ENCODE results near the gene GNAI1.

Gene GNAI1

GRCh38 chr7:80216996-80217842 is 82.6 kb downstream of the GNAI1 start:
- DNase-seq: no peak

DNA sequence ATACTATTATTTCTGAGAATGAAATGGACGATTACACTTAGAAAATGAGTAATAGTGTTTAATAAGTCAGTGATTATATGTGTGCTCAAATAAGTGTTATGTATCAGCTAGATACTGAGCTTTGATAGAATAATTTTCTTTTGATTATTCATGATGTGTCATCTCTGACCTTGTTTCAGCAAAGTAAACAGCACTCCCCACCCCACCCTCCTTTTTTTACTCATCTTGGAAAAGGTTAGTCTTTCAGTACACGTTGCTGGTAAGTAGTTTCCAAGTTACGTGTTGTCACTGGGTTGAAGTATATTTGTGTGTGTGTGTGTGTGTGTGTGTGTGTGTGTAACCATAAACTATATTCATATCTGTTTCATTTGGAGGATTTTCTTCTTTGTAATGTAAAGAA is 84.1 kb downstream of the GNAI1 start:
- DNase-seq: no peak

DNA sequence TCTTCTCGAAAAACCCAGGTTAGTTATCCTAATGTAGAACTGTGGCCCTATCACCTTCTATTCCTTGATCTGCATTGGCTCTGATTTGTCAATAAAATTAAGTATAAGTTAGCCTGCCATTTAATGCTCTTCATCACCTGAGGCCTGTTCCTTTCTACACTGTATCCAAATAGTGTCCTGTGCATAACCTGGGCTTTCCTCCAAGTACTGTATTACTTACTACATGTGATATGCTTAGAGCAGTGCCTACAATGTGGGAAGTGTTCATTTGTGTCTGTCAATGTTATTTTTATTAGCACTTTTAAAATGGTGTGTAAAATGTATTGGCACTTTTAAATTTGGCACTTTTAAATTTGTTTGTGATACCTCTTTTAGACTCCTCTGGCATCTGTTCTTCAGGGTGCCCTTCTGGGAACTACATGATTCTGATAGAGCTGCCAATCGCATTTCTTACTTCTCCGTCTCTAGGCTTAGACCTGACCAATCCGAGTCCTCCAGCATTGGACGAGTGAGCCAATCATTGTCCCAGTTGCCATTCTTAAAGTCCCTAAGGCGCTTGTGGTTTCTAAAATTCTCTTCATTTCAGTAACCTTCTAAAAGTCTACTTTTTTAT is 85.5 kb downstream of the GNAI1 start:
- DNase-seq: no peak

- no peak for DNase-seq
Measured at GRCh38 chr7:80224415-80224814, 89.8 kb downstream of the GNAI1 start.

- no peak for DNase-seq
Measured at GRCh38 chr7:80225361-80225760, 90.7 kb downstream of the GNAI1 start.

DNA sequence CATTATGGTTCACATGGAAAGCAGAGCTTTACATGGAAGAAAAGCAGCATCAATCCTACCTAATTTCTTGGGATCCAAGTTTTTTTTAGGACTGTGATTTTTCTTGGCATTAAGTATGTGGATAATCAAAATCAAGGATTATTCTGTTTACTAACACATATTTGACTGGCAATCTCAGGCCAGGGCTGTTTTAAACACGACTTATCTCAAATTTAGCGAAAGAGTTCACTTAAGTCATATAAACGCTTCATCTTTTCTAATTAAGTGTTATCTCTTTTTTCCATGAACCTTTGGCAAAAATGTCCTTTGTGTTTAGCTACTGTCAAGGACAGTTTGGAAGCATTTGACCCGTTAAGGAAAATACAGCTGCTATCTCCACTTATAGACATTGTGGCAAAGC is 92.0 kb downstream of the GNAI1 start:
- no peak for DNase-seq

GRCh38 chr7:80230327-80230726 is 95.7 kb downstream of the GNAI1 start:
- DNase-seq: no peak

- no peak for DNase-seq
Measured at GRCh38 chr7:80231707-80232106, 97.1 kb downstream of the GNAI1 start.

- no peak for DNase-seq
Measured at GRCh38 chr7:80232979-80233724, 98.5 kb downstream of the GNAI1 start.

GRCh38 chr7:80235334-80235733 is 100.7 kb downstream of the GNAI1 start:
- DNase-seq: no peak

DNA sequence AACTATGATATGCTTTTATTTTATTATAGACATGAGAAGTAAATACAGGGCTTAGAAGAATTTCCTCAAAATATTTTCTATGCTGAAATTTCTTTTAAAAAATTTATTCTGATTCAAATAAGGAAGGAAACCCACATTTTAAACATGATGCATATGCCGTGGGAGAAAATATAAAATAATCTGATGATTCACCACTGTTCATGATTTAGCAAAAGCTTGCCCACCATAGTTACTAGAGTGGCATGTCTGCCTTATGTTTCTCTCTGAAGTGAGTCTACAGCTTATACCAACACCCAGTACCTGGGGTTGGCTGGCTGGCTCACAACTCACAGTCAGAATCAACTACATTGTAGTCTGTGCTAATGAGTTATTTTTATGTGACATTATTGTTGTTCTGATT is 102.0 kb downstream of the GNAI1 start:
- no peak for DNase-seq

DNA sequence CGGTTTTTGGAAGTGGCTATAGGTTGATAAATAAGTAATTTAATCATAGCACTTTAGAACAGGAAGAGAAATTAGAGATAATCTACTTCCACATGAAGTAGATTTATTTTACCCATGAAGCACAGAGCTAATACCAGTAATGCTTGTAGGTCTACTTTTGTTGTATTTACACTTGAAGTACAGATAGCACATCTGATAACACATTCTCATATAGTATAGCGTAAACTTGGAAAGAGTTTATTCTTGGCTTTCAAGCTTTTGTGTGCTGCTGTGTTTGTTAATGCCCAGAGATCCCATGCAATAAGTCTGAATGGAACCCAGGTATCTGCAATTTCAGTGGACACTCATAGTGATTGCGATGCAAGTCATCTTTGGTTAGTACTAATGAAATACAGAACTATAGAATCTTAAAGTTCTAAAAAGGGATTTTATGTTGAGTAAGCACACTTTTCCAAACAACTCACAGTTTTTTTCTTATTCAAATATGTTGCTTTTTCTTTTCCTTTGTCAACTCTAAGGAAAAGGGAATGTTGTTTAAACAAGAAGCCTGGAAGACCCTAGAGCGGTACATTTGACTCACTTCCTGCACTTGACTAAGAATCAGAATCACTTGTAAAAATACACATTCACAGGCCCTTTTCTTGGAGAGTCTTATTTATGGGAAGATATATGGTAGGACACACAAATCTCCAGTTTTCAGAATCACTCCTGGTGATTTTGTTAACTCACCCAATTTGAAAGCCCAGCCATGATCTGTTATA is 105.8 kb downstream of the GNAI1 start:
- DNase-seq: no peak

DNA sequence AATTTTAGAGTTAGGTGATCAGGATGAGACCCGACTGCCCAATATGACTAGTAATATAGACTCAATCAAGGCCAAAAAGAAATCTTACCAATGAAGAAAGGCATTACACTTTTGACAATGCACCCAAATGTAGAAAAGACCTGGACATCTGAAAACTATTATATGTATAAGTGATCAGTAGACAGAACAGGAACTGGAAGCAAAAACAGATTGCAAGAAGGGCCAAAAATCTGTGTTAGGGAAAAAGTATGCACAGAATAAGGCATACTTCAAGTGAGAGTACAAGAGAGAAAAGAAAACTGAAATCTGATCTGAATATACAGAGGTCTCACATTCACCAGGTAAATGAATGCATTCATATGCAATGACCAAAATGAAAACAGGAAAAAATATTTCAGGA is 107.0 kb downstream of the GNAI1 start:
- DNase-seq: no peak

DNA sequence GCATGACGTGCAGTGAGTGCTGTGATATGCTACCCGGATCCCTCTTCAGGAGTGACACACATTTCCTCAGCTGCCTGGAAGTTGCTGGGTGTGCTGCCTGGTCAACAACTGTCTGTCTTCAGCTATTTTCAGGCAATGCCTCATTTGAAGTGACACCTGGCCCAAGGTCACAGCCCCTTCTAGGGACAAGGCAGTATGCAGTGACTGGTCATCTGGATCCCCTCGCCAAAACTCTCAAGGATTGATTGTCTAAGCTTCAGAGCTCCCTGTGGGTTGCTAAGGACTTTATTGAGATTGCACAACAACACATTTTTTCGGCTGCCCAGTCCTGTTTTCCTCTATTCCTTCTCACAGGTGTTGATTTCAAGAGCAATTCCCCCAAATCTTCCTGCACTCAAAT is 108.8 kb downstream of the GNAI1 start:
- no peak for DNase-seq

GRCh38 chr7:80244206-80244916 is 109.7 kb downstream of the GNAI1 start:
- DNase-seq: no peak

DNA sequence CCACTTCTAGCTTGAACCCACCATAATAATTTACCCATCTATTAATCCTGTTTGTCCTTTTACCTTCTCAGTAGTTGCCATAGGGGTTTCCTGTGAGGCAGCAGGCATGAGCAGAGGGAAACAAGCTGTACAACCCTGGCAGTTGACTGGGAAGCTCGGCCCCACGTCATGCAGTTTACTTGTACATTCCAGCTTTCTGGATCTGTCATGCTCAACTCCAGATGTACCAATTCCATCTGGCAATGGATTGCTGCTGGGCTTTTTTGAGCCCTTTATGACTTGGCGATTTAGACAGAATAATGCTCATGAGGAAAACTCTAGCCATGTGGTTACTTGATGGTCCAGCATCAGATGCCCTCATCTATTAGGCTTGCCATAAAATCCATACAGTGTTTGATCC is 112.5 kb downstream of the GNAI1 start:
- no peak for DNase-seq

- DNase-seq: no peak
Measured at GRCh38 chr7:80247891-80248290, 113.3 kb downstream of the GNAI1 start.

- DNase-seq: no peak
Measured at GRCh38 chr7:80249184-80249583, 114.6 kb downstream of the GNAI1 start.

DNA sequence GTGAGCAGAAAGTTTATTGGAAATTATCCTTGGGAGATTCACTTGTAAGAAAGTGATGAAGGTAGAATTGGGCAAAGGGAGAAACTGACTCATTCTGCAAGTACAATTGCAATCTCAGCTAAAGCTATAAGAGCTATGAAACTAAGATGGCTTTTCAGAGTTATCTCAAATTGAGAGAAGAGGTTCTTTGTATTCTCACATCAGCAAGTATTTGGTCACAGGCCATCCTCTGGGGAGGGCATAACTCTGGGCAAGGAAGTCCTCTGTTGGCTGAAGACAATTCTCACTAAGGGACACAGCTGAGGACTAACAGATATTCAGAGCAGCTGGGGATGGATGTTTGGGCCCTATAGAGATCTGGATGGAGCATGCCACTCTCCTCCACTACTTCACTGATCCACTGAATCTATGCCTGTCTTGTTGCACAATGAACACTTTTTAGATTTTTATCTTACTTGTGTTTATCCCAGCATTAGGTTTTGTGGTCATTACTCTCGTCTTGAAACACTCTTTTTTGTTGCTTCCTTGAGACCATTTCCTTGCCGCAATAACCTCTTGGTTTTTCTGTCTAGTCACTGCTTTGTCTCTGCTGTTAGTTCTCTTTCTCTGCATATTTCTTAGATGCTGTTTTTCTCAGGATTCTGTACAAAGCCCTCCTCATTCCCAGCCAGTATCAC is 115.1 kb downstream of the GNAI1 start:
- no peak for DNase-seq

DNA sequence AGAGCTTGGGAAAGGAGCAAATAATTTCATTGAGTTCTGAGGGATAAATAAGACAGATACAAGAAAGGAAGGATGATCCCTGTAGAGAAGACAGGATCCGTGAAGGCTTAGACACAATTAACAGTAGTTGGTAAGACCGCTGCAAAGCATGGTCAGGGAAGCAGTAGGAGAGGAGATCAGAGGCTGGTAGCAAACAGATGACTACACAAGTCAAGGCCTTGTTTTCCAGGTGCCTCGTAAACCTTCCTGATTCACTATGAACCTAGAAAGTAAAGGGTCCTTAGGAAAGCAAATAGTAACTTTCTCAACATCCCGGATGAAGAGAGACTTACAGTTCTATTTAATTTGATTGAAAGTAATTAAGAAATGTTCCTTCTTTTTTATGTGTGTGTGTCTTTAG is 118.6 kb downstream of the GNAI1 start:
- DNase-seq: no peak

- no peak for DNase-seq
Measured at GRCh38 chr7:80253653-80254052, 119.0 kb downstream of the GNAI1 start.

DNA sequence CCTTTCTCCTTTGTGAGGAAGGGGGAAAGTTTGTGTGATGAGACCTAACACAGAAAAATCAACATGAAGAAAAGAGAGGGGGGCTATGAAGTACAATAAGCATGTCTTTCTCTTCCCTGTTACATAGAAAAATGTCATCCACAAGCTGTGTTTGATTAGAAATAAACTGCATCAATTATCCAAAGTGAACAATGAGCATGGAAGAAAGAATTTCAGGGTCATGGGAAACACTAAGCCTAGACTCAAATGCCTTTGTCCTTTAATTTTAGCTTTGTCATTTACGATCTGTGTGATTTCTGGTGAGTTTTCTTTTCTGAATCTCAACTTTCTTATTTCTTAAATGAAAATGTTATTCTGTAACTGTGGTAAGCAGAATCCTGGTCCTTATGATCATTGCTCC is 121.0 kb downstream of the GNAI1 start:
- DNase-seq: no peak

All from stimulated activated CD4-positive, alpha-beta T cell treated with anti-CD3 and anti-CD28 coated beads, Interleukin-2, amount 100 ng/mL, for 48 hours (primary cell).